ENCODE data around the gene TMEM187. TPM values are rescaled to one million over a fixed set of nuclear protein-coding genes. Genes with fewer than 3 reads are reported as not detected.

The TMEM187 gene
- total and polyA plus RNA-seq, 7 donors, result 2.2 to 7.8 (median 6.5) TPM

GRCh38 chrX:153969904-153970356 is 2.6 kb upstream of the TMEM187 start:
- whole genome bisulfite sequencing, 3 donors, result 2 to 21% (median 6%) methylated on average over 17 to 26 of the region's 26 CpGs
- Histone ChIP-seq H3K4me3 (peak overlapping the region; percentile 80), H3K9me3 (no peaks in the 10 kb centered on the region), H3K27ac (peak overlapping the region; percentile 86), H3K36me3 (ENCODE audit: insufficient read depth in 1 of 2, low read depth in 1 of 2) (no peaks in the 10 kb centered on the region), H3K27me3 (ENCODE audit: insufficient read depth in 3 of 3, low read length in 2 of 3) (no peaks in the 10 kb centered on the region), H3K4me1 (peaks cover 50% of the 10 kb centered on the region)
- intact Hi-C loops (cut with DNase I), result loop anchor here in 1 of 2 donors (5.0 kb wide), 2 partner anchors 42 to 188 kb away; partner anchors contain the start of gene SRPK3
- peak in 1 of 2 donors; percentile 72 for DNase-seq
- ATAC-seq, result no peak
- no peak for TF ChIP-seq CTCF (IDR thresholded peaks at IDR 0.05)

GRCh38 chrX:153970357-153971123 is 2.0 kb upstream of the TMEM187 start:
- peaks cover 45% of the 10 kb centered on the region for H3K4me1 ChIP-seq
- WGBS, 3 donors, result 0 to 10% (median 0%) methylated on average over 26 to 49 of the region's 49 CpGs
- H3K4me3 ChIP-seq, result peak overlapping the region; percentile 80
- intact Hi-C loops (cut with DNase I), result loop anchor here in 1 of 2 donors (5.0 kb wide), 1 partner anchor 42 kb away; no protein-coding TSS in a partner anchor
- DNase-seq (peak in 1 of 2 donors; percentile 78), ATAC-seq (peak; percentile 7 to 29 (median 14))
- no peaks in the 10 kb centered on the region for H3K27me3 ChIP-seq (ENCODE audit: insufficient read depth in 3 of 3, low read length in 2 of 3)
- TF ChIP-seq CTCF (IDR thresholded peaks at IDR 0.05), result no peak
- no peaks in the 10 kb centered on the region for H3K9me3 ChIP-seq
- peak overlapping the region; percentile 97 for H3K27ac ChIP-seq
- H3K36me3 ChIP-seq (ENCODE audit: insufficient read depth in 1 of 2, low read depth in 1 of 2), result no peaks in the 10 kb centered on the region

GRCh38 chrX:153971124-153971449 is 1.5 kb upstream of the TMEM187 start:
- intact Hi-C loops (cut with DNase I), result loop anchor here in 1 of 2 donors (5.0 kb wide), 1 partner anchor 41 kb away; no protein-coding TSS in a partner anchor
- WGBS, 3 donors, result 0 to 5% (median 0%) methylated on average over 5 to 34 of the region's 34 CpGs
- Histone ChIP-seq H3K9me3 (no peaks in the 10 kb centered on the region), H3K4me1 (peaks cover 45% of the 10 kb centered on the region), H3K36me3 (ENCODE audit: insufficient read depth in 1 of 2, low read depth in 1 of 2) (no peaks in the 10 kb centered on the region), H3K4me3 (peak overlapping the region; percentile 80), H3K27me3 (ENCODE audit: insufficient read depth in 3 of 3, low read length in 2 of 3) (no peaks in the 10 kb centered on the region), H3K27ac (peak overlapping the region; percentile 97)
- no peak for TF ChIP-seq CTCF (IDR thresholded peaks at IDR 0.05)
- DNase-seq (peak; percentile 93 to 98), ATAC-seq (peak; percentile 68 to 77 (median 72))

GRCh38 chrX:153971450-153972367 is 845 bp upstream of the TMEM187 start, which contains the start of gene HCFC1:
Gene HCFC1, minus strand, starts transcription at chrX:153971818. Its CDS starts 978 bp downstream, at chrX:153970840.
- DNase-seq (peak; percentile 95 to 98), ATAC-seq (peak; percentile 75 to 80 (median 79))
- Histone ChIP-seq H3K27me3 (ENCODE audit: insufficient read depth in 3 of 3, low read length in 2 of 3) (no peaks in the 10 kb centered on the region), H3K27ac (peak within 1 kb of the TSS; percentile 97), H3K9me3 (no peaks in the 10 kb centered on the region), H3K4me1 (peaks cover 41% of the 10 kb centered on the region), H3K4me3 (peak within 1 kb of the TSS; percentile 80), H3K36me3 (ENCODE audit: insufficient read depth in 1 of 2, low read depth in 1 of 2) (no peaks in the 10 kb centered on the region)
- intact Hi-C loops (cut with DNase I), result loop anchor here in 1 of 2 donors (5.0 kb wide), 1 partner anchor 41 kb away; no protein-coding TSS in a partner anchor
- 0 to 10% (median 0%) methylated on average over 49 to 96 of the region's 96 CpGs for WGBS, 3 donors
- TF ChIP-seq CTCF (IDR thresholded peaks at IDR 0.05), result no peak
